ENCODE data around the gene ZNF408.
"Not testable (repeated sequence)": the region's sequence is repeated elsewhere in the genome, so short reads cannot be mapped to it uniquely, and the experiment has no call there.

Gene ZNF408

GRCh38 chr11:46700241-46701077 lies at the start of gene ZNF408, which contains the start of gene ARHGAP1:
Gene ZNF408, plus strand, starts transcription at chr11:46701031. Its CDS starts 17 bp downstream, at chr11:46701048.
Gene ARHGAP1, minus strand, starts transcription at chr11:46700619. Its CDS starts 4,512 bp downstream, at chr11:46696107.
- peak; percentile 66 for FAIRE-seq
- TF ChIP-seq POLR2A (IDR thresholded peaks at IDR 0.05; ENCODE audit: low read depth, low read length) = peak; percentile 96
- peak; percentile 88 for DNase-seq (ENCODE audit: insufficient read length, low spot score)

GRCh38 chr11:46655631-46656030 lies 45.2 kb upstream of the ZNF408 start:
- DNase-seq (ENCODE audit: insufficient read length, low spot score) (no peak), FAIRE-seq (no peak)
- no peak for TF ChIP-seq POLR2A (IDR thresholded peaks at IDR 0.05; ENCODE audit: low read depth, low read length)

- TF ChIP-seq POLR2A (IDR thresholded peaks at IDR 0.05; ENCODE audit: low read depth, low read length) = no peak
- FAIRE-seq = no peak
- no peak for DNase-seq (ENCODE audit: insufficient read length, low spot score)
Observed at GRCh38 chr11:46657186-46657585, 43.6 kb upstream of the ZNF408 start.

- TF ChIP-seq POLR2A (IDR thresholded peaks at IDR 0.05; ENCODE audit: low read depth, low read length) = no peak
- no peak for FAIRE-seq
- no peak for DNase-seq (ENCODE audit: insufficient read length, low spot score)
Observed at GRCh38 chr11:46658259-46658658, 42.6 kb upstream of the ZNF408 start.

- TF ChIP-seq POLR2A (IDR thresholded peaks at IDR 0.05; ENCODE audit: low read depth, low read length) = no peak
- DNase-seq (ENCODE audit: insufficient read length, low spot score) (no peak), FAIRE-seq (no peak)
Observed at GRCh38 chr11:46659908-46660307, 40.9 kb upstream of the ZNF408 start.

- DNase-seq (ENCODE audit: insufficient read length, low spot score) = no peak
Observed at GRCh38 chr11:46661836-46662235, 39.0 kb upstream of the ZNF408 start.

GRCh38 chr11:46662366-46662765 lies 38.5 kb upstream of the ZNF408 start:
- no peak for TF ChIP-seq POLR2A (IDR thresholded peaks at IDR 0.05; ENCODE audit: low read depth, low read length)
- no peak for DNase-seq (ENCODE audit: insufficient read length, low spot score)
- no peak for FAIRE-seq

More at GRCh38 chr11:46661836-46662235, 39.0 kb upstream of the ZNF408 start:
- FAIRE-seq = no peak
- no peak for TF ChIP-seq POLR2A (IDR thresholded peaks at IDR 0.05; ENCODE audit: low read depth, low read length)

GRCh38 chr11:46663277-46663940 lies 37.4 kb upstream of the ZNF408 start:
- no peak for FAIRE-seq
- TF ChIP-seq POLR2A (IDR thresholded peaks at IDR 0.05; ENCODE audit: low read depth, low read length) = no peak

GRCh38 chr11:46664612-46665011 lies 36.2 kb upstream of the ZNF408 start:
- no peak for DNase-seq (ENCODE audit: insufficient read length, low spot score)
- FAIRE-seq = no peak
- no peak for TF ChIP-seq POLR2A (IDR thresholded peaks at IDR 0.05; ENCODE audit: low read depth, low read length)

More at GRCh38 chr11:46663277-46663940, 37.4 kb upstream of the ZNF408 start:
- no peak for DNase-seq (ENCODE audit: insufficient read length, low spot score)

GRCh38 chr11:46665356-46665755 lies 35.5 kb upstream of the ZNF408 start:
- no peak for FAIRE-seq
- no peak for DNase-seq (ENCODE audit: insufficient read length, low spot score)
- TF ChIP-seq POLR2A (IDR thresholded peaks at IDR 0.05; ENCODE audit: low read depth, low read length) = no peak

- no peak for TF ChIP-seq POLR2A (IDR thresholded peaks at IDR 0.05; ENCODE audit: low read depth, low read length)
- no peak for DNase-seq (ENCODE audit: insufficient read length, low spot score)
Observed at GRCh38 chr11:46666516-46666915, 34.3 kb upstream of the ZNF408 start.

GRCh38 chr11:46667043-46667481 lies 33.8 kb upstream of the ZNF408 start:
- DNase-seq (ENCODE audit: insufficient read length, low spot score) = no peak
- TF ChIP-seq POLR2A (IDR thresholded peaks at IDR 0.05; ENCODE audit: low read depth, low read length) = no peak
- no peak for FAIRE-seq

More at GRCh38 chr11:46666516-46666915, 34.3 kb upstream of the ZNF408 start:
- FAIRE-seq = no peak

GRCh38 chr11:46668480-46669085 lies 32.2 kb upstream of the ZNF408 start:
- FAIRE-seq (no peak), DNase-seq (ENCODE audit: insufficient read length, low spot score) (no peak)
- TF ChIP-seq POLR2A (IDR thresholded peaks at IDR 0.05; ENCODE audit: low read depth, low read length) = no peak

GRCh38 chr11:46669711-46670139 lies 31.1 kb upstream of the ZNF408 start:
- FAIRE-seq (no peak), DNase-seq (ENCODE audit: insufficient read length, low spot score) (no peak)
- TF ChIP-seq POLR2A (IDR thresholded peaks at IDR 0.05; ENCODE audit: low read depth, low read length) = no peak

- not testable (repeated sequence) for FAIRE-seq; DNase-seq (ENCODE audit: insufficient read length, low spot score)
Observed at GRCh38 chr11:46670521-46670920, 30.3 kb upstream of the ZNF408 start.
